GM12872 (cell line): Measurements from ENCODE around the gene C1orf94.

Experiments
- TF ChIP-seq, protein P1 (sequence below): IDR thresholded peaks from 3 replicates; pipeline ENCODE4 v1.5.1; 2011; ENCODE audit warnings: low read depth, mild to moderate bottlenecking, low read length, moderate library complexity; ENCODE audit not compliant: insufficient read depth

Gene C1orf94

DNA sequence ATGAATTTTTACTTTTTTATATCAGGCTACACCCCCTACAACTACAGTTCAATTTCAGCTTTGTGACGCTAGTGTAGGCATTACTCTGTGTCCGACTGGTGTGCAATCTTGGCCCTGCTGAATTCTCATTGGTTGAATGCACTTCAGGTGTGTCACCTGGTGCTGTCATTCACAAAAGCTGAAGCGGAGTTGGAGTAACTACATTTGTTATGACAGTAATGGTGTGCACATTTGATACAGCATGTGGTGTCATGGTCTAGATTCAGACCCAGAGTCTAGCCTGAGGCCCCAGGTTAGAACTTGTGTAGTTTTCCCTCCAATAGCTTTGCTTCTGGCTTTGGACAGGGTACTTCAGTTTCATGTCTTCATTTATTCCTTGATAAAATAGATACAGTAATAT lies 88.7 kb downstream of the C1orf94 start:
- TF ChIP-seq, protein P1, sequence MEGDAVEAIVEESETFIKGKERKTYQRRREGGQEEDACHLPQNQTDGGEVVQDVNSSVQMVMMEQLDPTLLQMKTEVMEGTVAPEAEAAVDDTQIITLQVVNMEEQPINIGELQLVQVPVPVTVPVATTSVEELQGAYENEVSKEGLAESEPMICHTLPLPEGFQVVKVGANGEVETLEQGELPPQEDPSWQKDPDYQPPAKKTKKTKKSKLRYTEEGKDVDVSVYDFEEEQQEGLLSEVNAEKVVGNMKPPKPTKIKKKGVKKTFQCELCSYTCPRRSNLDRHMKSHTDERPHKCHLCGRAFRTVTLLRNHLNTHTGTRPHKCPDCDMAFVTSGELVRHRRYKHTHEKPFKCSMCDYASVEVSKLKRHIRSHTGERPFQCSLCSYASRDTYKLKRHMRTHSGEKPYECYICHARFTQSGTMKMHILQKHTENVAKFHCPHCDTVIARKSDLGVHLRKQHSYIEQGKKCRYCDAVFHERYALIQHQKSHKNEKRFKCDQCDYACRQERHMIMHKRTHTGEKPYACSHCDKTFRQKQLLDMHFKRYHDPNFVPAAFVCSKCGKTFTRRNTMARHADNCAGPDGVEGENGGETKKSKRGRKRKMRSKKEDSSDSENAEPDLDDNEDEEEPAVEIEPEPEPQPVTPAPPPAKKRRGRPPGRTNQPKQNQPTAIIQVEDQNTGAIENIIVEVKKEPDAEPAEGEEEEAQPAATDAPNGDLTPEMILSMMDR: no peak

DNA sequence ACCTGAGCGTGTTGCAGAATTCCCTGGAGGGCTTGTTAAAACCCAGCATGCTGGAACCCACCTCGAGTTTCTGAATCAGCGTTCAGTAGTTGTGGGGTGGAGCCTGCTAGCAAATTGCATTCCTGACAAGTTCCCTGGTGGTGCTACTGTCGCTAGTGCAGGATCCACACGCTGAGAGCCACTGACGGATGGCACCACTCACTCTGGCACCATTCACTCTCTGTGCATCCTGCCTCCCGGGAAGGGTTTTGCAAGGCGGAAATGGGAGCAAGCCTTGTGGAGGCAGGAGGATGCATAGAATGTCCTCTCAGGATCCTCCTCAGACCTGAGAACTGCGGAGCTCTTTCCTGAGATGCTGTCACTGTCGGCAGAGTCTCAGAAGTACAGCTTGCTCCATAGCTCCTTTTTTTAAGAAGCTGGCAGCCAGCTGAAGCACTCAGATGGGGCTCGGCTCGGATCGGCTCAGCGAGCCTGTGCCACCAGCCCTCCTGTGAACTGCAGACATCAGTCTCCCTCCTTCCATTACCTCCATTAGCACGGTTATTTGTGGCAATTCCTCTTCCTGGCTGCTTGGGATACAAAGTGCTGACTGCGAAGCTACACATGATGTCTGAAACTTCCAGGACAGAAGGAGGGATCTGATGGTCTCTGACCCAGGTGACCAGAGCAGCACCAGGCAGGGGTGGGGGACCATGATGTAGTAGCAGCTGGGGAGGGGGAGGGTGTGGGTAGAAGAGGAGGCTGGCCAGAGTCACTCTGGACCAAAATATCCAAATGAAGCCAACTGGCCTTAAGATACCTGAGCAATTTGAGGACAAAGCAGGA lies 89.6 kb downstream of the C1orf94 start:
- TF ChIP-seq, protein P1: no peak

DNA sequence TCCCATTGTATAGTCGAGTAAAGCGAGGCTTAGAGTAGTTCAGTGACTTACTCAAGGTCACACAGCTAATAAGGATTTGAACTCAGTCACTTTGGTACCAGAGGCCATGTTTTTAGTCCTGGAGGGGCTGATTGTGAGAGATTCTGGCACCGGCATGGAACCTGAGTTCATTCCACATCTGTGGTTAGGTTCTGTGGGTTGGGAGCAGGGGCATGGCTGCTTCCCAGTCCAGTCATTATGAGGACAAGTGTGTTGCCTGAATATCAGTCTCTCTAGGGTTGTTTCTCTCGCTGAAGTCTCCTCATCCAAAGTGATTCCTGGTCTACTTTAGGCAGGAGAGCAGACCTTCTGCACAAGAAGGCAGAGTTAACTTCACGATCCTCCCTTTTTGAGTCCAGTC lies 90.6 kb downstream of the C1orf94 start:
- TF ChIP-seq, protein P1: no peak

- TF ChIP-seq, protein P1: no peak
Observed at GRCh38 chr1:34268311-34268954, 91.7 kb downstream of the C1orf94 start.
